HCT116 (cell line): Measurements from ENCODE around the gene NPVF. TPM values are rescaled to one million over a fixed set of nuclear protein-coding genes. Genes with fewer than 3 reads are reported as not detected.

ENCODE experiments used
- ATAC-seq: fragments of 200-7000 bp; cut with Tn5 transposase; 2 replicates; pipeline ENCODE4 v1.9.1; 2020; ENCODE audit warnings: mild to moderate bottlenecking, moderate library complexity
- BruUV-seq: library from RNA; stranded (reverse); fragments of 400-500 nt; replicated peaks from 2 replicates; lab custom pipeline; 2021; lab: Mats Ljungman, UMichigan
- CTCF ChIA-PET: fragments of 300-600 bp; sonication (Branson Sonifier 250); formaldehyde crosslinking; loops from one replicate; lab custom pipeline; 2021; ENCODE audit warnings: antibody characterized with exemption; lab: Charles Lee
- POLR2A ChIA-PET: fragments of 300-600, 350-600 bp; sonication (Branson Sonifier 250); formaldehyde crosslinking; loops from one replicate; lab custom pipeline; 2021; ENCODE audit warnings: antibody characterized with exemption; lab: Charles Lee
- RAD21 ChIA-PET, 2 experiments: fragments of 300-600 bp; sonication (Branson Sonifier 250); formaldehyde crosslinking; loops; one replicate each; lab custom pipeline; 2023; ENCODE audit warnings: low total read pairs in 2 of 2; ENCODE audit not compliant: uncharacterized antibody in 2 of 2, unreplicated experiment in 2 of 2, low non-redundant PET in 1 of 2; lab: Charles Lee
- DNase-seq: peaks from one replicate; pipeline ENCODE4 v3.0.0-alpha.2; 2010; ENCODE audit warnings: low read depth, low spot score
- H2AFZ ChIP-seq: fragments of 200-600 bp; shearing (Covaris generic), sonication (generic); 2 replicates; pipeline ENCODE4 v1.6.1; 2017; ENCODE audit warnings: low read depth, mixed run types, mixed read lengths, antibody characterized with exemption, low read length; ENCODE audit not compliant: poor library complexity, severe bottlenecking
- H3K27ac ChIP-seq: 2 replicates; pipeline ENCODE4 v1.5.1; 2012; ENCODE audit warnings: low read depth, low read length
- H3K27me3 ChIP-seq: fragments of 200-600 bp; sonication (generic); 2 replicates; pipeline ENCODE4 v1.6.1; 2016; ENCODE audit warnings: mixed run types, low read length, mixed read lengths; ENCODE audit not compliant: insufficient read depth
- H3K36me3 ChIP-seq, 2 experiments: fragments of 200-500 bp in 1 of 2; fragments of 200-600 bp in 1 of 2; sonication (Bioruptor generic) in 1 of 2; sonication (generic) in 1 of 2; 2 replicates each; pipeline versions ENCODE4 v1.5.1 to v1.6.1; 2014 to 2016; ENCODE audit warnings: low read length in 2 of 2, inconsistent platforms in 1 of 2, mixed read lengths in 1 of 2, mixed run types in 1 of 2; ENCODE audit not compliant: insufficient read depth in 2 of 2, control insufficient read depth in 1 of 2
- H3K4me1 ChIP-seq, 2 experiments: fragments of 200-600 bp in 1 of 2; sonication (generic) in 1 of 2; 2 replicates each; pipeline versions ENCODE4 v1.5.1 to v1.6.1; 2012 to 2017; ENCODE audit warnings: low read length in 2 of 2, inconsistent platforms in 1 of 2, mild to moderate bottlenecking in 1 of 2, mixed read lengths in 1 of 2, mixed run types in 1 of 2, moderate library complexity in 1 of 2; ENCODE audit not compliant: insufficient read depth in 2 of 2, control insufficient read depth in 1 of 2
- H3K4me2 ChIP-seq: fragments of 200-600 bp; sonication (generic); 2 replicates; pipeline ENCODE4 v1.6.1; 2017; ENCODE audit warnings: mixed run types, low read length, mixed read lengths
- H3K4me3 ChIP-seq, 2 experiments: fragments of 200-600 bp in 1 of 2; sonication (generic) in 1 of 2; replicated peaks in 1 of 2; 2 replicates each; pipeline ENCODE4 v1.5.1; 2011 to 2016; ENCODE audit warnings: low read length in 2 of 2, control low read depth in 1 of 2, low read depth in 1 of 2, mild to moderate bottlenecking in 1 of 2, mixed read lengths in 1 of 2, mixed run types in 1 of 2
- H3K79me2 ChIP-seq: fragments of 200-600 bp; sonication (generic); 2 replicates; pipeline ENCODE4 v1.6.1; 2017; ENCODE audit warnings: mild to moderate bottlenecking, mixed run types, low read length, moderate library complexity, mixed read lengths; ENCODE audit not compliant: insufficient read depth
- H3K9ac ChIP-seq: fragments of 200-600 bp; sonication (generic); 2 replicates; pipeline ENCODE4 v1.6.1; 2016; ENCODE audit warnings: low read length, mixed read lengths
- H3K9me2 ChIP-seq: fragments of 200-600 bp; sonication (generic), shearing (Covaris generic); 2 replicates; pipeline ENCODE4 v1.6.1; 2017; ENCODE audit warnings: mixed run types, mild to moderate bottlenecking, moderate library complexity; ENCODE audit not compliant: insufficient read depth
- H3K9me3 ChIP-seq, 2 experiments: fragments of 200-500 bp in 1 of 2; fragments of 200-600 bp in 1 of 2; sonication (Bioruptor generic) in 1 of 2; sonication (generic) in 1 of 2; 2 replicates each; pipeline ENCODE4 v1.6.1; 2014 to 2017; ENCODE audit warnings: low read length in 2 of 2, mixed read lengths in 2 of 2, inconsistent platforms in 1 of 2, low read depth in 1 of 2, mild to moderate bottlenecking in 1 of 2, mixed run types in 1 of 2, moderate library complexity in 1 of 2; ENCODE audit not compliant: control insufficient read depth in 1 of 2, insufficient read depth in 1 of 2
- H4K20me1 ChIP-seq: fragments of 200-600 bp; sonication (generic), shearing (Covaris generic); 2 replicates; pipeline ENCODE4 v1.6.1; 2017; ENCODE audit warnings: mixed run types, mild to moderate bottlenecking, moderate library complexity; ENCODE audit not compliant: insufficient read depth
- CEBPB ChIP-seq: IDR thresholded peaks from 2 replicates; pipeline ENCODE4 v1.6.1; 2012; ENCODE audit warnings: low read depth
- EGR1 ChIP-seq: IDR thresholded peaks from 2 replicates; pipeline ENCODE4 v1.6.1; 2012; ENCODE audit warnings: low read depth
- ELF1 ChIP-seq: IDR thresholded peaks from 2 replicates; pipeline ENCODE4 v1.6.1; 2012; ENCODE audit warnings: low read depth, borderline replicate concordance
- EZH2 ChIP-seq: fragments of 200-600 bp; sonication (generic); IDR thresholded peaks from 2 replicates; pipeline ENCODE4 v1.6.1; 2017; ENCODE audit warnings: antibody characterized with exemption, mixed run types
- EZH2phosphoT487 ChIP-seq: fragments of 200-600 bp; IDR thresholded peaks from 2 replicates; pipeline ENCODE4 v1.6.1; 2018; ENCODE audit warnings: antibody characterized with exemption, borderline replicate concordance
- FOSL1 ChIP-seq: IDR thresholded peaks from 2 replicates; pipeline ENCODE4 v1.6.1; 2012; ENCODE audit warnings: low read depth
- JUND ChIP-seq: IDR thresholded peaks from 2 replicates; pipeline ENCODE4 v1.6.1; 2012
- POLR2A ChIP-seq: IDR thresholded peaks from 2 replicates; pipeline ENCODE4 v1.7.0; 2011; ENCODE audit warnings: borderline replicate concordance; ENCODE audit not compliant: insufficient read depth, insufficient read length; ENCODE audit errors: extremely low read depth
- RAD21 ChIP-seq: IDR thresholded peaks from 2 replicates; pipeline ENCODE4 v1.6.1; 2012; ENCODE audit warnings: low read depth, mild to moderate bottlenecking
- SIN3A ChIP-seq: IDR thresholded peaks from 2 replicates; pipeline ENCODE4 v1.6.1; 2012; ENCODE audit warnings: low read depth
- SRF ChIP-seq: IDR thresholded peaks from 2 replicates; pipeline ENCODE4 v1.6.1; 2012; ENCODE audit warnings: low read depth
- ZFX ChIP-seq: fragments of 450-650 bp; IDR thresholded peaks from 2 replicates; pipeline ENCODE4 v1.6.1; 2017
- ZNF274 ChIP-seq: fragments of 200-500 bp; sonication (Bioruptor generic); IDR thresholded peaks from 2 replicates; pipeline ENCODE4 v1.6.1; 2014; ENCODE audit warnings: mild to moderate bottlenecking, low read depth, low read length, inconsistent platforms
- intact Hi-C: fragments of 100-400 bp; cut with micrococcal nuclease; formaldehyde crosslinking; loops from 2 replicates; pipeline ENCODE4 v1.10.0; 2022
- total RNA-seq: library from RNA; stranded (reverse); gene quantifications from one replicate; pipeline ENCODE4 v1.2.1, GENCODE V29; 2021; ENCODE audit not compliant: unreplicated experiment
- TF ChIP-seq, protein P1 (sequence below): IDR thresholded peaks from 2 replicates; pipeline ENCODE4 v1.6.1; 2012
- TF ChIP-seq, protein P2 (sequence below): IDR thresholded peaks from 2 replicates; pipeline ENCODE4 v1.6.1; 2011; ENCODE audit warnings: mild to moderate bottlenecking, low read length, moderate library complexity; ENCODE audit not compliant: insufficient replicate concordance; ENCODE audit errors: extremely low read depth
- TF ChIP-seq, protein P3 (sequence below): IDR thresholded peaks from 2 replicates; pipeline ENCODE4 v1.6.1; 2012
- TF ChIP-seq, protein P4 (sequence below), 3 experiments: fragments of 200-600 bp in 1 of 3; sonication (generic) in 1 of 3; IDR thresholded peaks in 2 of 3; conservative IDR thresholded peaks in 1 of 3; 2 replicates each; pipeline ENCODE4 v1.5.1; 2012 to 2017; ENCODE audit warnings: low read depth in 2 of 3, low read length in 2 of 3, antibody characterized with exemption in 1 of 3, borderline replicate concordance in 1 of 3, control low read depth in 1 of 3, mild to moderate bottlenecking in 1 of 3, mixed read lengths in 1 of 3, mixed run types in 1 of 3, moderate library complexity in 1 of 3; ENCODE audit not compliant: insufficient read depth in 1 of 3

The NPVF gene
- total RNA-seq, 1 experiment from 2014 or later = not detected

DNA sequence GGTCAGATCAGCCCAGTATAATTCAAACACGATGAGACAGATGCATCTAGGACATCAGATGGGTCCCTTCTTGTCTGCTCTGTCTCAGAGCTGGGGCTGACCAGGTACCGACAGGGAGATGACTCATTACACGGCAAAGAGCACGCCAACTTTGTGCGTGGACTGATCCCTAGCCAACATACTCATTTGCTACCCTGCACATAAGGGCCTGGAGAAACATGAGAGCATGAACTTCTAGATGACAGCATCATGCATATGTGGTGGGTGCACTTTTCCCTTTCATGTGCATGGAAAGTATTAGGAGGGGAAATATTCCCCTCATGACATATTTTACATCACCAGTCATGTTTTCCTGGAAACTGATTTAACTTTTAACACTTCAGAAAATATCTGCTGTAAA, 35.1 kb upstream of the NPVF start:
- H3K36me3 ChIP-seq = no peaks in the 10 kb centered on the region
- no peak overlapping the region for H2AFZ ChIP-seq
- ChIA-PET RAD21 (no interaction called here), CTCF (no interaction called here), POLR2A (no interaction called here)
- H3K9me2 ChIP-seq = no peaks in the 10 kb centered on the region
- H3K4me3 ChIP-seq = no peak overlapping the region
- TF ChIP-seq EZH2phosphoT487 = no peak
- TF ChIP-seq, protein P1, sequence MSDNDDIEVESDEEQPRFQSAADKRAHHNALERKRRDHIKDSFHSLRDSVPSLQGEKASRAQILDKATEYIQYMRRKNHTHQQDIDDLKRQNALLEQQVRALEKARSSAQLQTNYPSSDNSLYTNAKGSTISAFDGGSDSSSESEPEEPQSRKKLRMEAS = no peak
- no peak for TF ChIP-seq JUND
- no peak for TF ChIP-seq EZH2
- TF ChIP-seq, protein P2, sequence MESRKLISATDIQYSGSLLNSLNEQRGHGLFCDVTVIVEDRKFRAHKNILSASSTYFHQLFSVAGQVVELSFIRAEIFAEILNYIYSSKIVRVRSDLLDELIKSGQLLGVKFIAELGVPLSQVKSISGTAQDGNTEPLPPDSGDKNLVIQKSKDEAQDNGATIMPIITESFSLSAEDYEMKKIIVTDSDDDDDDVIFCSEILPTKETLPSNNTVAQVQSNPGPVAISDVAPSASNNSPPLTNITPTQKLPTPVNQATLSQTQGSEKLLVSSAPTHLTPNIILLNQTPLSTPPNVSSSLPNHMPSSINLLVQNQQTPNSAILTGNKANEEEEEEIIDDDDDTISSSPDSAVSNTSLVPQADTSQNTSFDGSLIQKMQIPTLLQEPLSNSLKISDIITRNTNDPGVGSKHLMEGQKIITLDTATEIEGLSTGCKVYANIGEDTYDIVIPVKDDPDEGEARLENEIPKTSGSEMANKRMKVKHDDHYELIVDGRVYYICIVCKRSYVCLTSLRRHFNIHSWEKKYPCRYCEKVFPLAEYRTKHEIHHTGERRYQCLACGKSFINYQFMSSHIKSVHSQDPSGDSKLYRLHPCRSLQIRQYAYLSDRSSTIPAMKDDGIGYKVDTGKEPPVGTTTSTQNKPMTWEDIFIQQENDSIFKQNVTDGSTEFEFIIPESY = no peak
- no peak for TF ChIP-seq ZNF274
- TF ChIP-seq, protein P3, sequence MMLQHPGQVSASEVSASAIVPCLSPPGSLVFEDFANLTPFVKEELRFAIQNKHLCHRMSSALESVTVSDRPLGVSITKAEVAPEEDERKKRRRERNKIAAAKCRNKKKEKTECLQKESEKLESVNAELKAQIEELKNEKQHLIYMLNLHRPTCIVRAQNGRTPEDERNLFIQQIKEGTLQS = no peak
- TF ChIP-seq POLR2A = no peak
- TF ChIP-seq RAD21 = no peak
- no peak for TF ChIP-seq SIN3A
- TF ChIP-seq, protein P4, sequence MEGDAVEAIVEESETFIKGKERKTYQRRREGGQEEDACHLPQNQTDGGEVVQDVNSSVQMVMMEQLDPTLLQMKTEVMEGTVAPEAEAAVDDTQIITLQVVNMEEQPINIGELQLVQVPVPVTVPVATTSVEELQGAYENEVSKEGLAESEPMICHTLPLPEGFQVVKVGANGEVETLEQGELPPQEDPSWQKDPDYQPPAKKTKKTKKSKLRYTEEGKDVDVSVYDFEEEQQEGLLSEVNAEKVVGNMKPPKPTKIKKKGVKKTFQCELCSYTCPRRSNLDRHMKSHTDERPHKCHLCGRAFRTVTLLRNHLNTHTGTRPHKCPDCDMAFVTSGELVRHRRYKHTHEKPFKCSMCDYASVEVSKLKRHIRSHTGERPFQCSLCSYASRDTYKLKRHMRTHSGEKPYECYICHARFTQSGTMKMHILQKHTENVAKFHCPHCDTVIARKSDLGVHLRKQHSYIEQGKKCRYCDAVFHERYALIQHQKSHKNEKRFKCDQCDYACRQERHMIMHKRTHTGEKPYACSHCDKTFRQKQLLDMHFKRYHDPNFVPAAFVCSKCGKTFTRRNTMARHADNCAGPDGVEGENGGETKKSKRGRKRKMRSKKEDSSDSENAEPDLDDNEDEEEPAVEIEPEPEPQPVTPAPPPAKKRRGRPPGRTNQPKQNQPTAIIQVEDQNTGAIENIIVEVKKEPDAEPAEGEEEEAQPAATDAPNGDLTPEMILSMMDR (IDR thresholded peaks at IDR 0.05 in 2 of 3, conservative IDR thresholded peaks at IDR 0.05 in 1 of 3; ENCODE audit: borderline replicate concordance in 1 of 3, insufficient read depth in 1 of 3, low read depth in 2 of 3, low read length in 2 of 3) = no peak
- TF ChIP-seq EGR1 = no peak
- TF ChIP-seq SRF = no peak
- TF ChIP-seq ZFX = no peak
- TF ChIP-seq CEBPB = no peak
- TF ChIP-seq FOSL1 = no peak
- no peak for TF ChIP-seq ELF1
- no peak overlapping the region for H3K4me2 ChIP-seq
- H3K27ac ChIP-seq = no peak overlapping the region
- peaks cover 46% of the 10 kb centered on the region for H3K27me3 ChIP-seq
- no peak for ATAC-seq
- intact Hi-C loops = no loop called here
- no peak overlapping the region for H3K9ac ChIP-seq
- peaks cover 0 to 8% of the 10 kb centered on the region in 2 experiments; a peak in 2 of 4 replicates for H3K4me1 ChIP-seq
- DNase-seq = no peak
- no peaks in the 10 kb centered on the region for H4K20me1 ChIP-seq
- no peaks in the 10 kb centered on the region for H3K79me2 ChIP-seq
- BruUV-seq = no TSS peak
- H3K9me3 ChIP-seq = no peaks in the 10 kb centered on the region
